ENCODE results near the gene SLC46A1.

The SLC46A1 gene

GRCh38 chr17:28407130-28407973 is 1.3 kb upstream of the SLC46A1 start:
- H3K27ac ChIP-seq (ENCODE audit: low read length): no peak overlapping the region
- no peaks in the 10 kb centered on the region for H3K79me2 ChIP-seq (ENCODE audit: low read length)
- H3K9ac ChIP-seq (ENCODE audit: low read length): no peak overlapping the region
- H3K4me1 ChIP-seq (ENCODE audit: low read length): no peaks in the 10 kb centered on the region
- peaks cover 5% of the 10 kb centered on the region; the same call in 1 of the 2 replicates for H3K27me3 ChIP-seq (replicated peaks; ENCODE audit: insufficient read depth, low read length)
- no peaks in the 10 kb centered on the region for H3K36me3 ChIP-seq (replicated peaks; ENCODE audit: insufficient read depth, low read length)
- H2AFZ ChIP-seq (ENCODE audit: low read length): no peak overlapping the region
- no peaks in the 10 kb centered on the region for H3K9me2 ChIP-seq (replicated peaks; ENCODE audit: insufficient read depth, low read length)
- H3K4me3 ChIP-seq (ENCODE audit: low read length): no peak overlapping the region
- no peak for TF ChIP-seq EZH2 (optimal IDR thresholded peaks at IDR 0.05; ENCODE audit: low read depth, low read length)
- TF ChIP-seq EZH2phosphoT487 (IDR thresholded peaks at IDR 0.05; ENCODE audit: low read length): no peak
- TF ChIP-seq, protein P1, sequence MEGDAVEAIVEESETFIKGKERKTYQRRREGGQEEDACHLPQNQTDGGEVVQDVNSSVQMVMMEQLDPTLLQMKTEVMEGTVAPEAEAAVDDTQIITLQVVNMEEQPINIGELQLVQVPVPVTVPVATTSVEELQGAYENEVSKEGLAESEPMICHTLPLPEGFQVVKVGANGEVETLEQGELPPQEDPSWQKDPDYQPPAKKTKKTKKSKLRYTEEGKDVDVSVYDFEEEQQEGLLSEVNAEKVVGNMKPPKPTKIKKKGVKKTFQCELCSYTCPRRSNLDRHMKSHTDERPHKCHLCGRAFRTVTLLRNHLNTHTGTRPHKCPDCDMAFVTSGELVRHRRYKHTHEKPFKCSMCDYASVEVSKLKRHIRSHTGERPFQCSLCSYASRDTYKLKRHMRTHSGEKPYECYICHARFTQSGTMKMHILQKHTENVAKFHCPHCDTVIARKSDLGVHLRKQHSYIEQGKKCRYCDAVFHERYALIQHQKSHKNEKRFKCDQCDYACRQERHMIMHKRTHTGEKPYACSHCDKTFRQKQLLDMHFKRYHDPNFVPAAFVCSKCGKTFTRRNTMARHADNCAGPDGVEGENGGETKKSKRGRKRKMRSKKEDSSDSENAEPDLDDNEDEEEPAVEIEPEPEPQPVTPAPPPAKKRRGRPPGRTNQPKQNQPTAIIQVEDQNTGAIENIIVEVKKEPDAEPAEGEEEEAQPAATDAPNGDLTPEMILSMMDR (IDR thresholded peaks at IDR 0.05; ENCODE audit: low read length): no peak
- no peaks in the 10 kb centered on the region for H4K20me1 ChIP-seq (ENCODE audit: insufficient read depth, low read length)
- H3K4me2 ChIP-seq (ENCODE audit: low read depth, low read length): no peak overlapping the region
- H3F3A ChIP-seq (ENCODE audit: insufficient read depth, low read length): no peaks in the 10 kb centered on the region
- no peaks in the 10 kb centered on the region for H3K9me3 ChIP-seq (replicated peaks; ENCODE audit: insufficient read depth, low read length)
- no peak for DNase-seq

GRCh38 chr17:28406473-28406814 is 432 bp upstream of the SLC46A1 start:
- no peaks in the 10 kb centered on the region for H3K9me2 ChIP-seq (replicated peaks; ENCODE audit: insufficient read depth, low read length)
- H2AFZ ChIP-seq (ENCODE audit: low read length): peak overlapping the region; percentile 91; the same call in 1 of the 2 replicates
- DNase-seq: no peak

GRCh38 chr17:28404812-28405570 is 1.0 kb downstream of the SLC46A1 start:
- Histone ChIP-seq H3K4me2 (ENCODE audit: low read depth, low read length) (peak overlapping the region; percentile 78; the same call in 1 of the 2 replicates), H3K9me3 (replicated peaks; ENCODE audit: insufficient read depth, low read length) (no peaks in the 10 kb centered on the region), H4K20me1 (ENCODE audit: insufficient read depth, low read length) (no peaks in the 10 kb centered on the region), H3K4me3 (ENCODE audit: low read length) (peak overlapping the region; percentile 67; the same call in 1 of the 2 replicates), H3K27ac (ENCODE audit: low read length) (no peak overlapping the region), H3K9ac (ENCODE audit: low read length) (no peak overlapping the region), H3F3A (ENCODE audit: insufficient read depth, low read length) (no peaks in the 10 kb centered on the region), H3K79me2 (ENCODE audit: low read length) (no peaks in the 10 kb centered on the region), H2AFZ (ENCODE audit: low read length) (no peak overlapping the region), H3K36me3 (replicated peaks; ENCODE audit: insufficient read depth, low read length) (no peaks in the 10 kb centered on the region), H3K9me2 (replicated peaks; ENCODE audit: insufficient read depth, low read length) (no peaks in the 10 kb centered on the region), H3K4me1 (ENCODE audit: low read length) (no peaks in the 10 kb centered on the region), H3K27me3 (replicated peaks; ENCODE audit: insufficient read depth, low read length) (peaks cover 5% of the 10 kb centered on the region; the same call in 1 of the 2 replicates)
- no peak for TF ChIP-seq EZH2phosphoT487 (IDR thresholded peaks at IDR 0.05; ENCODE audit: low read length)
- TF ChIP-seq EZH2 (optimal IDR thresholded peaks at IDR 0.05; ENCODE audit: low read depth, low read length): no peak
- TF ChIP-seq, protein P1 (IDR thresholded peaks at IDR 0.05; ENCODE audit: low read length): no peak
- DNase-seq: no peak

More at GRCh38 chr17:28406473-28406814, 432 bp upstream of the SLC46A1 start:
- Histone ChIP-seq H3F3A (ENCODE audit: insufficient read depth, low read length) (no peaks in the 10 kb centered on the region), H3K79me2 (ENCODE audit: low read length) (no peaks in the 10 kb centered on the region), H3K27me3 (replicated peaks; ENCODE audit: insufficient read depth, low read length) (peaks cover 5% of the 10 kb centered on the region; the same call in 1 of the 2 replicates), H3K36me3 (replicated peaks; ENCODE audit: insufficient read depth, low read length) (no peaks in the 10 kb centered on the region), H3K9ac (ENCODE audit: low read length) (no peak overlapping the region), H3K27ac (ENCODE audit: low read length) (no peak overlapping the region), H3K9me3 (replicated peaks; ENCODE audit: insufficient read depth, low read length) (no peaks in the 10 kb centered on the region), H3K4me1 (ENCODE audit: low read length) (no peaks in the 10 kb centered on the region), H4K20me1 (ENCODE audit: insufficient read depth, low read length) (no peaks in the 10 kb centered on the region), H3K4me2 (ENCODE audit: low read depth, low read length) (peak overlapping the region; percentile 78; the same call in 1 of the 2 replicates), H3K4me3 (ENCODE audit: low read length) (peak overlapping the region; percentile 67)
- TF ChIP-seq EZH2 (optimal IDR thresholded peaks at IDR 0.05; ENCODE audit: low read depth, low read length) (no peak), EZH2phosphoT487 (IDR thresholded peaks at IDR 0.05; ENCODE audit: low read length) (no peak)
- TF ChIP-seq, protein P1 (IDR thresholded peaks at IDR 0.05; ENCODE audit: low read length): no peak

All from MM.1S (cell line).